Measurements from ENCODE around the gene TIAM1. TPM values are rescaled to one million over a fixed set of nuclear protein-coding genes. Genes with fewer than 3 reads are reported as not detected.

The TIAM1 gene
- total RNA-seq, 1 experiment from 2014 or later: 3.7 TPM

GRCh38 chr21:31278511-31279130 lies 65.4 kb downstream of the TIAM1 start:
- Histone ChIP-seq H3K27me3 (ENCODE audit: control insufficient read depth, insufficient read depth, low read length) (no peaks in the 10 kb centered on the region), H3K36me3 (ENCODE audit: control insufficient read depth, insufficient read depth, low read length) (no peaks in the 10 kb centered on the region), H3K4me3 (ENCODE audit: low read depth in 2 of 2, low read length in 2 of 2) (no peak overlapping the region), H3K9me3 (ENCODE audit: control insufficient read depth, insufficient read depth, low read depth, low read length) (no peaks in the 10 kb centered on the region), H3K27ac (ENCODE audit: low read length) (no peak overlapping the region), H3K4me1 (ENCODE audit: control insufficient read depth, insufficient read depth, low read length) (no peaks in the 10 kb centered on the region)
- no peak for ATAC-seq
- intact Hi-C loops (cut with micrococcal nuclease; ENCODE audit: unreplicated experiment): no loop called here
- TF ChIP-seq TCF7L2 (IDR thresholded peaks at IDR 0.05; ENCODE audit: low read depth, low read length): no peak
- no peak for TF ChIP-seq POLR2AphosphoS5 (IDR thresholded peaks at IDR 0.05; ENCODE audit: low read depth, low read length)
- no peak for TF ChIP-seq CTCF (IDR thresholded peaks at IDR 0.05)
- no peak for TF ChIP-seq REST (IDR thresholded peaks at IDR 0.05; ENCODE audit: insufficient read depth in 1 of 2, low read depth in 2 of 2, low read length in 1 of 2)
- TF ChIP-seq SIN3A (IDR thresholded peaks at IDR 0.05; ENCODE audit: borderline replicate concordance, insufficient read depth, low read depth, low read length): no peak
- CTCF ChIA-PET: no interaction called here
- no peak for DNase-seq (ENCODE audit: low read depth, low spot score)
- POLR2A ChIA-PET: no interaction called here
- in situ Hi-C loops (cut with HindIII; ENCODE audit: low pct_unique_long_range_greater_than_20kb, low sequenced_read_pairs): no loop called here
- no TSS peak for BruUV-seq (replicated peaks)

- DNase-seq (ENCODE audit: low read depth, low spot score) (no peak), ATAC-seq (no peak)
- intact Hi-C loops (cut with micrococcal nuclease; ENCODE audit: unreplicated experiment): no loop called here
- no peak overlapping the region for H3K4me3 ChIP-seq (ENCODE audit: low read depth in 2 of 2, low read length in 2 of 2)
- H3K4me1 ChIP-seq (ENCODE audit: control insufficient read depth, insufficient read depth, low read length): no peaks in the 10 kb centered on the region
- ChIA-PET POLR2A (no interaction called here), CTCF (no interaction called here)
- no peaks in the 10 kb centered on the region for H3K36me3 ChIP-seq (ENCODE audit: control insufficient read depth, insufficient read depth, low read length)
- H3K9me3 ChIP-seq (ENCODE audit: control insufficient read depth, insufficient read depth, low read depth, low read length): no peaks in the 10 kb centered on the region
- H3K27ac ChIP-seq (ENCODE audit: low read length): no peak overlapping the region
- no peak for TF ChIP-seq POLR2AphosphoS5 (IDR thresholded peaks at IDR 0.05; ENCODE audit: low read depth, low read length)
- TF ChIP-seq CTCF (IDR thresholded peaks at IDR 0.05): no peak
- TF ChIP-seq SIN3A (IDR thresholded peaks at IDR 0.05; ENCODE audit: borderline replicate concordance, insufficient read depth, low read depth, low read length): no peak
- no peak for TF ChIP-seq TCF7L2 (IDR thresholded peaks at IDR 0.05; ENCODE audit: low read depth, low read length)
- no peak for TF ChIP-seq REST (IDR thresholded peaks at IDR 0.05; ENCODE audit: insufficient read depth in 1 of 2, low read depth in 2 of 2, low read length in 1 of 2)
- BruUV-seq (replicated peaks): no TSS peak
- H3K27me3 ChIP-seq (ENCODE audit: control insufficient read depth, insufficient read depth, low read length): no peaks in the 10 kb centered on the region
- in situ Hi-C loops (cut with HindIII; ENCODE audit: low pct_unique_long_range_greater_than_20kb, low sequenced_read_pairs): no loop called here
Measured at GRCh38 chr21:31276663-31277062, 67.4 kb downstream of the TIAM1 start.
